HTR-8/SVneo (cell line): ENCODE data around the gene SLC24A3.

Experiments used
- DNase-seq: peaks from one replicate; pipeline ENCODE4 v3.0.0; 2011; ENCODE audit warnings: low spot score, mixed read lengths; ENCODE audit not compliant: insufficient read length
- FAIRE-seq: peaks from 2 replicates; lab custom pipeline; 2011; peaks lifted over from hg19 to GRCh38; lab: Jason Lieb, UNC

SLC24A3 gene

DNA sequence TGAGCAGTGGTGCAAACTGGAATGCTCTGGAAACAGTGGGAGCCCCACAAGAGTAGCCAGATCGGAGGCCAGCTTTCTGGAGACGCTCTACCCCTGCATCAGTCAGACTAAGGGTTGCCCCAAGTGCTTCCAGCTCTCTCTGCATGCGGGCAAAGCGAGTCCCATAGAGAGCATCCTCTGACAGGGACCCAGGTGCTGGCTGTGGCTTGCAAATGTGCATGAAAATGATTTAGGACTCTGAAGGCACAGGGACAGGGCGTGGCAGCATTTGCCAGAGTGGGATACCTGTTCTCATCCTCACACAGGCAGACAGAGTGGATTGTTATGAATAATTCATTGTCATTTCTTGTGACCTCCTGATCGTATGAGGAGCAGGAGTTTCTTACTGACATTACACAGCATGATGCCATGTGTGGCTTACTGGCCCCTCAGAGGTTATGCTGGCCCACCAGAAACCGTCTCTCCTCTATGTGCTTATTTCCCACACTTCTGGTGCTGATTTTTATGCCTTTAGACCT lies 555.9 kb downstream of the SLC24A3 start:
- FAIRE-seq (no peak), DNase-seq (no peak)

DNA sequence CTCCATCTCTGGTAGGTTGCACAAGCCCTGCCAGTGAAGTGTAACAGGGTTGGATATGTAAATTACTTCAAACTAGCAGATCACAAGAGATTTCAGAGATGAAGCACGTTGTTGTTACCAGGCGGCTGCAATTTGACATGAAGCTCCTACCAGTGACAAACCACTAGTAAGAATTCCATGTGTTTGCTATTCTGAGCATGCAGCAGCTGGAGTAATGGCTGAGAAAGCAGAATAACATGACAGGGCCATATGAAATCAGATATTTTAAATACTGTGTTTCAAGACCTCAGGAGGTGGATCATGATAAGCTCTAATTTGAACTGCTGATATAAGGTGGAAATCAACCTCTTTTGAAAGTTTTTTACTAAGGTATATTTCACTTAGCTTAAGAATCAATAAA lies 557.1 kb downstream of the SLC24A3 start:
- FAIRE-seq (no peak), DNase-seq (no peak)

DNA sequence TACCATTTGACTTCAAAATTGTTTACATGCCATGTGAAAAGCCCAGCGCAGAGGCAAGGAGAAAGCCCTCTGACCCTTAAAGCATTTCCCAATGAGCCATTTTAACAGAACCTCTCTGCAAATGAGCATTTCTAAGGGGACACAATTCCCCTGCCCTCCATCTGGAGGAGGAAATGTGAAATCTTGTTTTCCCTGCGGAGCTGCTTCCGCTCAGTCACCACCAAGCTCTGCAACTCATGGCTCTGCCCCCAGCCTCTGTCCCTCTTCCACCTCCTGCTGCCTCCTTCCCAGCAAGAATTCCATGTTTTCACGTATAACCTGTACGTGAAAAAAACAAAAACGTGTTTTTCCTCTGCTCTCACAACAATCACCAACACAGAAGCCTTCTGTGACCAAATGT lies 557.9 kb downstream of the SLC24A3 start:
- FAIRE-seq (no peak), DNase-seq (no peak)

DNA sequence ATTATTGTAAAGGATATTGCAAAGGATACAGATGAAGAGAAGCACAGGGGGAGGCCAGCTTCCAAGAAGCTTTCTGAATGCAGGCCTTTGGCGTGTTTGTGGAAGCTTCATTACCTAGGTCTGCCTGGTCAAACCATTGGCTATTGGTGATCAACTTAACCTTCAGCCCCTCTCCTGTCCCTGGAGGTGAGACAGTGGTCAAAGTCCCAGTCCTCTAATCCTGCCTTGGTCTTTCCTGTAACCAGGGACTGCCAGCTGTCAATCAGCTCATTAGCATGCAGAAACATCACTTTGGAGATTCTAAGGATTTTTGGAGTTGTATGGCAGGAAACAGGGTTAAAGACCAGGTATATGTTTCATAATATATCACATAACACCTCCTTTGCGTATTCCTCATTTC lies 558.6 kb downstream of the SLC24A3 start:
- FAIRE-seq: no peak
- DNase-seq: no peak
